Ishikawa (cell line): ENCODE measurements around the gene RIMBP2.

Experiments
- CREB1 ChIP-seq: IDR thresholded peaks from 2 replicates; pipeline ENCODE4 v1.6.1; 2012; ENCODE audit warnings: low read depth
- EGR1 ChIP-seq: IDR thresholded peaks from 2 replicates; pipeline ENCODE4 v1.6.1; 2012
- EP300 ChIP-seq: IDR thresholded peaks from 2 replicates; pipeline ENCODE4 v1.6.1; 2012; ENCODE audit warnings: borderline replicate concordance
- MAX ChIP-seq: IDR thresholded peaks from 2 replicates; pipeline ENCODE4 v1.6.1; 2012
- REST ChIP-seq: IDR thresholded peaks from 2 replicates; pipeline ENCODE4 v1.6.1; 2012; ENCODE audit warnings: low read depth, mild to moderate bottlenecking
- TAF1 ChIP-seq: IDR thresholded peaks from 2 replicates; pipeline ENCODE4 v1.6.1; 2012; ENCODE audit warnings: low read depth, mild to moderate bottlenecking
- TCF12 ChIP-seq: IDR thresholded peaks from 2 replicates; pipeline ENCODE4 v1.6.1; 2012; ENCODE audit warnings: low read depth
- YY1 ChIP-seq: IDR thresholded peaks from 2 replicates; pipeline ENCODE4 v1.6.1; 2012; ENCODE audit warnings: low read depth
- ZBTB7A ChIP-seq: IDR thresholded peaks from 2 replicates; pipeline ENCODE4 v1.6.1; 2012; ENCODE audit warnings: low read depth

GRCh38 chr12:130581782-130582181 lies 134.3 kb downstream of the RIMBP2 start:
- TF ChIP-seq REST (no peak), EGR1 (no peak), EP300 (no peak), YY1 (no peak), CREB1 (no peak), MAX (no peak), TCF12 (no peak), TAF1 (no peak), ZBTB7A (no peak)
